ENCODE results near the gene SUMO4. TPM values are rescaled to one million over a fixed set of nuclear protein-coding genes. Genes with fewer than 3 reads are reported as not detected.

Gene SUMO4
- polyA plus RNA-seq (2013, experiment 1 of 4) = not detected
- 0.43 TPM for polyA plus RNA-seq (2013, experiment 2 of 4)
- polyA plus RNA-seq (2013, experiment 3 of 4) = 0.27 TPM
- 0.28 TPM for polyA plus RNA-seq (2013, experiment 4 of 4)

DNA sequence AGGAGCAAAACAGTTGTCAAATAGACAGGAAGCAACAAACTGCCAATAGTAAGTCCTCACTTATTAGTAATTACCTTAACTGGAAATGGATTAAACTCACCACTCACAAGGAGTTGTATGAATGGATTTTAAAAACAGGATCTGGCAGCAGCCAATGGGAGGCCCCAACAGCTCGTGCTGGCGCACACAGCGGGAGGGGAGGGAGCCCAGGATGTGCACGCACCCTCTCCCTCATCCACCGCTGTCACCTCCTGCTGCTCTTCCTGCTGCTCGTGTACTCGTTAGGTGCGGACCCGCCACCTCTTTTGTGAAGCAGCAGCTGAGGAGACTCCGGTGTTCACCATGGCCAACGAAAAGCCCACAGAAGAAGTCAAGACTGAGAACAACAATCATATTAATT is at the start of gene SUMO4:
Gene SUMO4 (plus strand): TSS at position 213 of the 400 bp plus-strand sequence. CDS start 130 bp downstream, at position 343.
- WGBS, 2 experiments = 92 to 95% methylated on average over 11 of the region's 11 CpGs
- no peak within 1 kb of the TSS for H3K27ac ChIP-seq (ENCODE audit: insufficient read depth, low read depth, low read length, poor library complexity, severe bottlenecking)
- no peaks in the 10 kb centered on the region for H3K9me3 ChIP-seq (ENCODE audit: control insufficient read depth, low read length)
- no peaks in the 10 kb centered on the region for H3K4me1 ChIP-seq (ENCODE audit: control insufficient read depth, insufficient read depth, low read length)
- H3K4me3 ChIP-seq (ENCODE audit: insufficient read depth, low read depth, low read length) = no peak within 1 kb of the TSS
- peaks cover 17% of the 10 kb centered on the region for H3K36me3 ChIP-seq (ENCODE audit: control insufficient read depth, insufficient read depth, low read length)
- no peaks in the 10 kb centered on the region for H3K27me3 ChIP-seq (ENCODE audit: control insufficient read depth, insufficient read depth, low read length, poor library complexity, severe bottlenecking)

DNA sequence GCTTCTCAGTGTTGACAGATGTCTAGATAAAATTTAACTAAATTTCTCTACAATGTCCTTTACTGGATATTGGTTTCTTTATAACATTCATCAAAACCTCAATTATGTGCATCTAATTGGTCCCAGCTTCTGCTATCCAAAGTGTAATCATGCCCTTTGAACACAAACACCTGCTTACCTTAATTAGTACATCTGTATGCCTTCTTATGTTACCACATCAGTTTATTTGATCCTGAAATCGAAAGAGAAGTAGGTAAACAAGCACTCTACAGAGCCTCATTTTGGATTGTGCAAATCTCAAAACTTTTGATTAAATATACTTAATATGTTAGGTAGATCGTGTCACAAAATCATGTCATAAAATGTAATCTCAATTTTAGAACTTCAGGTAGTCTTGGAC is 46.1 kb upstream of the SUMO4 start:
- Histone ChIP-seq H3K27ac (ENCODE audit: insufficient read depth, low read depth, low read length, poor library complexity, severe bottlenecking) (no peak overlapping the region), H3K4me1 (ENCODE audit: control insufficient read depth, insufficient read depth, low read length) (no peaks in the 10 kb centered on the region), H3K9me3 (ENCODE audit: control insufficient read depth, low read length) (no peaks in the 10 kb centered on the region), H3K27me3 (ENCODE audit: control insufficient read depth, insufficient read depth, low read length, poor library complexity, severe bottlenecking) (no peaks in the 10 kb centered on the region), H3K36me3 (ENCODE audit: control insufficient read depth, insufficient read depth, low read length) (no peaks in the 10 kb centered on the region), H3K4me3 (ENCODE audit: insufficient read depth, low read depth, low read length) (no peak overlapping the region)
- 100% methylated on average over 1 of the region's 2 CpGs for whole genome bisulfite sequencing, 2 experiments

DNA sequence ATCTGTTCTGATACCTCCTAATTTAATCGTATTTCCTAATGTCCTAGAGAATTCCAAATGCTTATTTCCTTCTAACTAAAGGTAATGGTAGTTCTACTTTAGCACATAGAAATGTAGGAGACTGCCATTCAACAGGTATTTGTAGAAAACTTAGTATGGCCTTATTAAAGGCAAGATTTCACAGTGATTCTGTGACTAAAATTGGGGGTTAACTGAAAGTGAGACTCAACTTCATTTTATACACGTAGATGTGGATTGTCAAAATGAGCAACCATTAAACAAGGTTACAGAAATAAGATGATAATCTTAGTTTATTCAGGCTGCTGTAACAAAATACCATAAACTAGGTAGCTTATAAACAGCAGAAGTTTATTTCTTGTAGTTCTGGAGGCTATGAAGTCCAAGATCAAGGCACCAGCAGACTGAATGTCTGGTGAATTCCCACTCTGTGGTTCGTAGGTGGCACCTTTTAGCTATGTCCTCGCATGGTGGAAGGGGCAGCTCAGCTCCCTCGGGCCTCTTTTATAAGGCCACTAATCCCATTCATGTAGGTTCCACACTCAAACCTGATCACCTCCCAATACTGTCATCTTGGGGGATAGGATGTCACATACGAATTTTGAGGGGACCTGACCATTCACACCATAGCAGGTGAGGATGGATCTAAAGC is 43.8 kb upstream of the SUMO4 start:
- Histone ChIP-seq H3K4me3 (ENCODE audit: insufficient read depth, low read depth, low read length) (no peak overlapping the region), H3K9me3 (ENCODE audit: control insufficient read depth, low read length) (no peaks in the 10 kb centered on the region), H3K4me1 (ENCODE audit: control insufficient read depth, insufficient read depth, low read length) (no peaks in the 10 kb centered on the region), H3K27ac (ENCODE audit: insufficient read depth, low read depth, low read length, poor library complexity, severe bottlenecking) (no peak overlapping the region), H3K27me3 (ENCODE audit: control insufficient read depth, insufficient read depth, low read length, poor library complexity, severe bottlenecking) (no peaks in the 10 kb centered on the region), H3K36me3 (ENCODE audit: control insufficient read depth, insufficient read depth, low read length) (no peaks in the 10 kb centered on the region)
- WGBS, 2 experiments = 89 to 94% methylated on average over 5 of the region's 6 CpGs

DNA sequence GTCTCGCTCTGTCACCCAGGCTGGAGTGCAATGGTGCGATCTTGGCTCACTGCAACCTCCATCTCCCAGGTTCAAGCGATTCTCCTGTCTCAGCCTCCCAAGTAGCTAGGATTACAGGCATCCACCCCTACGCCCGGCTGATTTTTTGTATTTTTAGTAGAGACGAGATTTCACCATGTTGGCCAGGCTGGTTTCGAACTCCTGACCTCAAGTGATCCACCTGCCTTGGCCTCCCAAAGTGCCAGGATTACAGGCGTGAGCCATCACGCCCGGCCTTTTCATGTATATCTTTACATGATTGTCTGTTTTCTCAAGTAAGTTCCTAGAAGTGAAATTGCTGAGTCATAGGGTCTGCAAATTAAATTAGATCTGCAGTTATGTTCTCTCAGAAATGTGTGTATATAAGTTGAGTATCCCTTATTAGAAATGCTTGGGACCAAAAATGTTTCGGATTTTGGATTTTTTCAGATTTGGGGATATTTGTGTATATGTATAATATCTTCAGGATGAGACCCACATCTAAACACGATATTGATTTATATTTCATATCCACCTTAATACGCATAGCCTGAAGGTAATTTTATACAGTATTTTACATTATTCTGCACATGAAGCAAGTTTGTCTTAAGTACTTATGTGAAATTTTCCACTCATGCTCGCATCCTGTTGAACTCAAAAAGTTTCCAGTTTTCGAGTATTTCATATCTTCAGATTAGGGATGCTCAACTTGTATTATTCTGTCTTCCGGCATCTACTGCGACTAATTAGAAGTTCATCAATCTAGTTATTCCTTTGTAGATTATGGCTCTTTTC is 42.1 kb upstream of the SUMO4 start:
- 95% methylated on average over 14 to 17 of the region's 17 CpGs for WGBS, 2 experiments
- H3K27me3 ChIP-seq (ENCODE audit: control insufficient read depth, insufficient read depth, low read length, poor library complexity, severe bottlenecking) = no peaks in the 10 kb centered on the region
- H3K36me3 ChIP-seq (ENCODE audit: control insufficient read depth, insufficient read depth, low read length) = no peaks in the 10 kb centered on the region
- H3K4me1 ChIP-seq (ENCODE audit: control insufficient read depth, insufficient read depth, low read length) = no peaks in the 10 kb centered on the region
- no peaks in the 10 kb centered on the region for H3K9me3 ChIP-seq (ENCODE audit: control insufficient read depth, low read length)
- no peak overlapping the region for H3K4me3 ChIP-seq (ENCODE audit: insufficient read depth, low read depth, low read length)
- H3K27ac ChIP-seq (ENCODE audit: insufficient read depth, low read depth, low read length, poor library complexity, severe bottlenecking) = no peak overlapping the region

DNA sequence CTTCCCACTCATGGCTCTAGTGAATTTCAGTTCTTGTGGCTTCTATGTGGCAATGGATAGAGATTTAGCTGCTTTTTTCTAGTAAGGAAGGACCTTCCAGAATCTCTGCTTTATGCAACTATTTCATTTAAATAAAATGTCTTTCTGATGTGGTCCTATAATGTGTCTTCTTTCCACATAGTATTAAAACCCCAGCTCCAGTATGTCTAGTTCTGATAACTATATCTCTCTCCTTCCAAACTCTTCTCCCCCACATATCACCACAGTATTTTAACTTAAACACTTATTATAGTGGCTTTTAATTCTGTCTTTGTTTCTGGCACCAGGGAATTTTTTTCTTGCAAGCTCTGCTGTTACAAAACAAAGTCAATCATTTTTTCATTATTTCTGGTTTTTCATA is 40.6 kb upstream of the SUMO4 start:
- Histone ChIP-seq H3K9me3 (ENCODE audit: control insufficient read depth, low read length) (no peaks in the 10 kb centered on the region), H3K4me3 (ENCODE audit: insufficient read depth, low read depth, low read length) (no peak overlapping the region), H3K4me1 (ENCODE audit: control insufficient read depth, insufficient read depth, low read length) (no peaks in the 10 kb centered on the region), H3K27me3 (ENCODE audit: control insufficient read depth, insufficient read depth, low read length, poor library complexity, severe bottlenecking) (no peaks in the 10 kb centered on the region), H3K27ac (ENCODE audit: insufficient read depth, low read depth, low read length, poor library complexity, severe bottlenecking) (no peak overlapping the region), H3K36me3 (ENCODE audit: control insufficient read depth, insufficient read depth, low read length) (no peaks in the 10 kb centered on the region)

DNA sequence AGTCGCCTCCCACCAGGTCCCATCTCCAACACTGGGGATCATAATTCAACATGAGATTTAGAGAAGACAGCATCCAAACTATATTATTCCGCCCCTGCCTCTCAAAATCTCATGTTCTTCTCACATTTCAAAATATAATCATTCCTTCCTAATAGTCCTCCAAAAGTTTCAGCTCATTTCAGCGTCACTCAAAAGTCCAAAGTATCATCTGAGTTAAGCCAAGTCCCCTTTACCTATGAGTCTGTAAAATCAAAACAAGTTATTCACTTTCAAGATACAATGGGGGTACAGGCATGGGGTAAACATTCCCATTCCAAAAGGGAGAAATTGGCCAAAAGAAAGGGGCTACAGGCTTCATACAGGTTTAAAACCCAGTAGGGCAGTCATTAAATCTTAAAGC is 39.5 kb upstream of the SUMO4 start:
- no peaks in the 10 kb centered on the region for H3K9me3 ChIP-seq (ENCODE audit: control insufficient read depth, low read length)
- no peaks in the 10 kb centered on the region for H3K36me3 ChIP-seq (ENCODE audit: control insufficient read depth, insufficient read depth, low read length)
- H3K27ac ChIP-seq (ENCODE audit: insufficient read depth, low read depth, low read length, poor library complexity, severe bottlenecking) = no peak overlapping the region
- 93 to 95% methylated on average over 3 of the region's 3 CpGs for WGBS, 2 experiments
- H3K4me3 ChIP-seq (ENCODE audit: insufficient read depth, low read depth, low read length) = no peak overlapping the region
- H3K4me1 ChIP-seq (ENCODE audit: control insufficient read depth, insufficient read depth, low read length) = no peaks in the 10 kb centered on the region
- no peaks in the 10 kb centered on the region for H3K27me3 ChIP-seq (ENCODE audit: control insufficient read depth, insufficient read depth, low read length, poor library complexity, severe bottlenecking)

DNA sequence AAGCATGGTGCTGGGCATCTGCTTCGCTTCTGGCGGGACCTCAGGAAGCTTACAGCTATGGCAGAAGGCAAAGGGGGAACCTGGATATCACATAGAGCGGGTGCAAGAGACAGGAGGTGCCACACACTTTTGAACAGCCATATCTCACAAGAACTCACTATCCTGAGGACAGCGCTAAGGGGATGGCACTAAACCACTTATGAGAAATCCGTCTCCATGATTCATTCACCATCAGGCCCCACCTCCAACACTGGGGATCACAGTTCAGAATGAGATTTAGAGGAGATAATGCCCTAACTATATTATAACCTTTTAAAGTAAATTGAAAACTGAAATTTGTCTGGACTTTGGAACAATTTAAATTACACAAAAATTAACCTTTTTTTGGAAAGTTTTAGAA is 37.8 kb upstream of the SUMO4 start:
- Histone ChIP-seq H3K4me1 (ENCODE audit: control insufficient read depth, insufficient read depth, low read length) (no peaks in the 10 kb centered on the region), H3K9me3 (ENCODE audit: control insufficient read depth, low read length) (no peaks in the 10 kb centered on the region), H3K36me3 (ENCODE audit: control insufficient read depth, insufficient read depth, low read length) (no peaks in the 10 kb centered on the region), H3K27me3 (ENCODE audit: control insufficient read depth, insufficient read depth, low read length, poor library complexity, severe bottlenecking) (no peaks in the 10 kb centered on the region), H3K27ac (ENCODE audit: insufficient read depth, low read depth, low read length, poor library complexity, severe bottlenecking) (no peak overlapping the region), H3K4me3 (ENCODE audit: insufficient read depth, low read depth, low read length) (no peak overlapping the region)
- WGBS, 2 experiments = 96 to 98% methylated on average over 5 of the region's 5 CpGs

DNA sequence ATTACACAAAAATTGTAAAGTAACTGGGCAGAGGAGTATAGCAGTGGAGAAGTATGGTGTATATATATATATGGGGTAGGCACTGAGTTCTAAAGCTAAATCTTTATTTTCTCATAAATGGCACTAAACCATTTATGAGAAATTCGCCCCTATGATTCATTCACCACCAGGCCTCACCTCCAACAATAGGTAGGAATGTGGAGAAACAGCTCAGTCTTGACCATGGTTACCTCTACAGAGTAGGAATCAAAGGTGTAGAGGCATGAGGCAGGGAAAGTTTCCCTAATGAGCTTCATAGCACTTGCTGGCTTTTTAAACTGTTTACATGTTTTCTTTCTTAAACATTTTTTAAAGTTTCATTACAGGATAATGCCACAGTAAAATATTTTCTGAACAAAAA is 36.9 kb upstream of the SUMO4 start:
- Histone ChIP-seq H3K36me3 (ENCODE audit: control insufficient read depth, insufficient read depth, low read length) (no peaks in the 10 kb centered on the region), H3K4me3 (ENCODE audit: insufficient read depth, low read depth, low read length) (no peak overlapping the region), H3K27me3 (ENCODE audit: control insufficient read depth, insufficient read depth, low read length, poor library complexity, severe bottlenecking) (no peaks in the 10 kb centered on the region), H3K4me1 (ENCODE audit: control insufficient read depth, insufficient read depth, low read length) (no peaks in the 10 kb centered on the region), H3K9me3 (ENCODE audit: control insufficient read depth, low read length) (no peaks in the 10 kb centered on the region), H3K27ac (ENCODE audit: insufficient read depth, low read depth, low read length, poor library complexity, severe bottlenecking) (no peak overlapping the region)
- WGBS, 2 experiments = 100% methylated on average over 1 of the region's 1 CpG

DNA sequence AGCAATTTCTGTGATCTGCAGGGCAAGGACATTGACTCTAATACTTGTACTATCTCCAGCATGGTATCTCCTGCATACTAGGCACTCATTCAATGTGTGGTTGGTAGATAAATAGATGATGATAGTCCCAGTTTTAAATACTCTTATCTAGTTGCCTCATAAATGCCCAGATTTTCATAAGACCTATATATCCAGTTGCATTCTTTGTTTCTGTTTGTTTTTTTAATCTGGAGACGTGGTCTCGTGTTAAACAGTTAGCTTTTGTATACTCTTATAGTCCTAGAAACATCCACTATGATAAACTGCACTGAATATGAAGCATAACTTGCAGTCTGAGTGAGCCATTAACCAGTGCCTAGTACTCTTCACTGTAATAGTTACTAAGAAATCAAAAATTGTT is 35.5 kb upstream of the SUMO4 start:
- 94 to 100% methylated on average over 2 of the region's 2 CpGs for WGBS, 2 experiments
- Histone ChIP-seq H3K27ac (ENCODE audit: insufficient read depth, low read depth, low read length, poor library complexity, severe bottlenecking) (no peak overlapping the region), H3K27me3 (ENCODE audit: control insufficient read depth, insufficient read depth, low read length, poor library complexity, severe bottlenecking) (no peaks in the 10 kb centered on the region), H3K4me1 (ENCODE audit: control insufficient read depth, insufficient read depth, low read length) (no peaks in the 10 kb centered on the region), H3K4me3 (ENCODE audit: insufficient read depth, low read depth, low read length) (no peak overlapping the region), H3K9me3 (ENCODE audit: control insufficient read depth, low read length) (no peaks in the 10 kb centered on the region), H3K36me3 (ENCODE audit: control insufficient read depth, insufficient read depth, low read length) (no peaks in the 10 kb centered on the region)

DNA sequence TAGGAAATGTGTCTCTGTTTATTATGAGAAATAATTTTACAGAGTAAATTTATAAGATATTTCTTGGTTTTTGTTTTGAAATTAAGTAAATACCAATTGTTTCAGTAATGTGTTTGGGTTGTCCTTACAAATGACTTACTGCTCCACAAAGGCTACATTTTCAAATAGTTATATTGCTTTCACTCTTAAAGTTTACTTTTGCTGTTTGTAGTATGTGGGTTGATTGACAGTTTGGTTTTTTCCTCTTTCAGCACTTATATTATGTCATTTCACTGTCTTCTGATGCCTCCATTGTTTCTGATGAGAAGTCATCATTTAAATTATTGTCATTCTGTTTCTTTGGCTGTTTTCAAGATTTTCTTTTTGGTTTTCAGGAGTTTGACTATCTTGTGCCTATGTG is 34.9 kb upstream of the SUMO4 start:
- H3K36me3 ChIP-seq (ENCODE audit: control insufficient read depth, insufficient read depth, low read length) = no peaks in the 10 kb centered on the region
- no peak overlapping the region for H3K4me3 ChIP-seq (ENCODE audit: insufficient read depth, low read depth, low read length)
- no peak overlapping the region for H3K27ac ChIP-seq (ENCODE audit: insufficient read depth, low read depth, low read length, poor library complexity, severe bottlenecking)
- H3K4me1 ChIP-seq (ENCODE audit: control insufficient read depth, insufficient read depth, low read length) = no peaks in the 10 kb centered on the region
- no peaks in the 10 kb centered on the region for H3K9me3 ChIP-seq (ENCODE audit: control insufficient read depth, low read length)
- no peaks in the 10 kb centered on the region for H3K27me3 ChIP-seq (ENCODE audit: control insufficient read depth, insufficient read depth, low read length, poor library complexity, severe bottlenecking)

Measured in ectodermal cell (in vitro differentiated cells).